ENCODE results near the gene EDEM2.
"Not testable (repeated sequence)": the region's sequence is repeated elsewhere in the genome, so short reads cannot be mapped to it uniquely, and the experiment has no call there.

The EDEM2 gene

DNA sequence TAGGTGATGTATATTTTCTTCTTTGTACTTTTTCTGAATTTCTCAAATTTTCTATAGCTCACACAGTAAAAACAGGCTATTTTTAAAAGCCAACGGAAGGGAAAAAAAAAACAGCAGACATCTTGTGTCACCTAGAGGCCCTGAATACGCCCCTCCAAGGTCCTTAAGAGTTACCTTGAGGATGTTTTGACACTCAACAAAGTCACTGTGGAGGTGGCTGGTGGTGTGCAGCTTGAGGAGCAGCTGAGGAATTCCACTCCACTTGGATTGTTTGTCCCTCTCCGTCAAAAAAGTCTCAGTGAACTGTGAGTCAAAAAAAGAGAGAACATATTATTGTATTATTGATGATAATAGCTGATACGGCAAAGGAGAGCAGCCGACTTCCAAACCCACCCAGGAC, 69.3 kb downstream of the EDEM2 start:
- no peak overlapping the region for H3K4me3 ChIP-seq (IDR thresholded peaks at IDR 0.05; ENCODE audit: insufficient read depth, low read depth, low read length)
- H2AFZ ChIP-seq (ENCODE audit: low read depth): no peak overlapping the region
- no peak overlapping the region for H3K9ac ChIP-seq
- TF ChIP-seq, protein P1, sequence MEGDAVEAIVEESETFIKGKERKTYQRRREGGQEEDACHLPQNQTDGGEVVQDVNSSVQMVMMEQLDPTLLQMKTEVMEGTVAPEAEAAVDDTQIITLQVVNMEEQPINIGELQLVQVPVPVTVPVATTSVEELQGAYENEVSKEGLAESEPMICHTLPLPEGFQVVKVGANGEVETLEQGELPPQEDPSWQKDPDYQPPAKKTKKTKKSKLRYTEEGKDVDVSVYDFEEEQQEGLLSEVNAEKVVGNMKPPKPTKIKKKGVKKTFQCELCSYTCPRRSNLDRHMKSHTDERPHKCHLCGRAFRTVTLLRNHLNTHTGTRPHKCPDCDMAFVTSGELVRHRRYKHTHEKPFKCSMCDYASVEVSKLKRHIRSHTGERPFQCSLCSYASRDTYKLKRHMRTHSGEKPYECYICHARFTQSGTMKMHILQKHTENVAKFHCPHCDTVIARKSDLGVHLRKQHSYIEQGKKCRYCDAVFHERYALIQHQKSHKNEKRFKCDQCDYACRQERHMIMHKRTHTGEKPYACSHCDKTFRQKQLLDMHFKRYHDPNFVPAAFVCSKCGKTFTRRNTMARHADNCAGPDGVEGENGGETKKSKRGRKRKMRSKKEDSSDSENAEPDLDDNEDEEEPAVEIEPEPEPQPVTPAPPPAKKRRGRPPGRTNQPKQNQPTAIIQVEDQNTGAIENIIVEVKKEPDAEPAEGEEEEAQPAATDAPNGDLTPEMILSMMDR (conservative IDR thresholded peaks at IDR 0.05; ENCODE audit: low read depth, low read length): no peak
- H3K4me1 ChIP-seq (ENCODE audit: low read depth, poor library complexity, severe bottlenecking): peaks cover 21% of the 10 kb centered on the region
- no peak overlapping the region for H3K27ac ChIP-seq
- H3K36me3 ChIP-seq (ENCODE audit: insufficient read depth): peaks cover 6% of the 10 kb centered on the region; the same call in 1 of the 2 replicates
- peaks cover 3% of the 10 kb centered on the region; the same call in 1 of the 2 replicates for H4K20me1 ChIP-seq (ENCODE audit: insufficient read depth)
- H3K79me2 ChIP-seq (ENCODE audit: insufficient read depth, low read depth): peaks cover 49% of the 10 kb centered on the region; the same call in 1 of the 2 replicates
- no peaks in the 10 kb centered on the region for H3K27me3 ChIP-seq (ENCODE audit: insufficient read depth, low read depth)
- H3K4me2 ChIP-seq: no peak overlapping the region

DNA sequence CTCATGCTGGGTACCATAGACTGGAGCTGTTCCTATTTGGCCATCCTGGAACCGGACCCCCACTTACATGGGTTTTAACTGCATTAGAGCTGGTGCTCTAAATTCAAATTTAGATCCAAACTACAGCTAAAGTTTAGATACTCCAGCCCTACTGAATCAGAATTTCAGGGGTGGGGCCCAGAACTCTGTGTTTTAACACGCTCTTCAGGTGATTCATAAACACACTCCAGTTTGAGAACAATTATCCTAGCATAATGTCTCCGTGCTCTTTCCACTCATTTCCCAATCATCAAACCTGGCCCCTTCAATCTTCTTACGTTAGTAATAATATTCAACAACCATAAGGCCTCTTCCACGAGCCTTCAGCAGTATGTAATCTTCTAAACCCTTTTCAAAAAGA, 69.8 kb downstream of the EDEM2 start:
- Histone ChIP-seq H3K9ac (no peak overlapping the region), H3K27ac (no peak overlapping the region), H3K4me1 (ENCODE audit: low read depth, poor library complexity, severe bottlenecking) (peaks cover 15% of the 10 kb centered on the region), H3K4me2 (no peak overlapping the region), H4K20me1 (ENCODE audit: insufficient read depth) (no peaks in the 10 kb centered on the region; the same call in 1 of the 2 replicates), H3K36me3 (ENCODE audit: insufficient read depth) (peaks cover 6% of the 10 kb centered on the region; the same call in 1 of the 2 replicates), H2AFZ (ENCODE audit: low read depth) (no peak overlapping the region), H3K27me3 (ENCODE audit: insufficient read depth, low read depth) (no peaks in the 10 kb centered on the region), H3K79me2 (ENCODE audit: insufficient read depth, low read depth) (peaks cover 46% of the 10 kb centered on the region; the same call in 1 of the 2 replicates), H3K4me3 (IDR thresholded peaks at IDR 0.05; ENCODE audit: insufficient read depth, low read depth, low read length) (no peak overlapping the region)
- TF ChIP-seq, protein P1 (conservative IDR thresholded peaks at IDR 0.05; ENCODE audit: low read depth, low read length): no peak

DNA sequence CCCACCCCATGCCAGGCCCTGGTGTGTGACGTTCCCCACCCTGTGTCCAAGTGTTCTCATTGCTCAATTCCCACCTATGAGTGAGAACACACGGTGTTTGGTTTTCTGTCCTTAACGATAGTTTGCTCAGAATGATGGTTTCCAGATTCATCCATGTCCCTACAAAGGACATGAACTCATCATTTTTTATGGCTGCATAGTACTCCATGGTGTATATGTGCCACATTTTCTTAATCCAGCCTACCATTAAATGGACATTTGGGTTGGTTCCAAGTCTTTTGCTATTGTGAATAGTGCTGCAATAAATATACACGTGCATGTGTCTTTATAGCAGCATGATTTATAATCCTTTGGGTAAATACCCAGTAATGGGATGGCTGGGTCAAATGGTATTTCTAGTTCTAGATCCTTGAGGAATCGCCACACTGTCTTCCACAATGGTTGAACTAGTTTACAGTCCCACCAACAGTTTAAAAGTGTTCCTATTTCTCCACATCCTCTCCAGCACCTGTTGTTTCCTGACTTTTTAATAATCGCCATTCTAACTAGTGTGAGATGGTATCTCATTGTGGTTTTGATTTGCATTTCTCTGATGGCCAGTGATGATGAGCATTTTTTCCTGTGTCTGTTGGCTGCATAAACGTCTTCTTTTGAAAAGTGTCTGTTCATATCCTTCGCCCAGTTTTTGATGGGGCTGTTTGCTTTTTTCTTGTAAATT, 75.5 kb downstream of the EDEM2 start:
- not testable (repeated sequence) for H3K4me1 ChIP-seq (ENCODE audit: low read depth, poor library complexity, severe bottlenecking); H3K4me2 ChIP-seq; H3K9ac ChIP-seq; H3K27ac ChIP-seq; H3K36me3 ChIP-seq (ENCODE audit: insufficient read depth); H3K27me3 ChIP-seq (ENCODE audit: insufficient read depth, low read depth); H3K4me3 ChIP-seq (IDR thresholded peaks at IDR 0.05; ENCODE audit: insufficient read depth, low read depth, low read length); H2AFZ ChIP-seq (ENCODE audit: low read depth); H4K20me1 ChIP-seq (ENCODE audit: insufficient read depth)
- peaks cover 19% of the 10 kb centered on the region; the same call in 1 of the 2 replicates for H3K79me2 ChIP-seq (ENCODE audit: insufficient read depth, low read depth)

DNA sequence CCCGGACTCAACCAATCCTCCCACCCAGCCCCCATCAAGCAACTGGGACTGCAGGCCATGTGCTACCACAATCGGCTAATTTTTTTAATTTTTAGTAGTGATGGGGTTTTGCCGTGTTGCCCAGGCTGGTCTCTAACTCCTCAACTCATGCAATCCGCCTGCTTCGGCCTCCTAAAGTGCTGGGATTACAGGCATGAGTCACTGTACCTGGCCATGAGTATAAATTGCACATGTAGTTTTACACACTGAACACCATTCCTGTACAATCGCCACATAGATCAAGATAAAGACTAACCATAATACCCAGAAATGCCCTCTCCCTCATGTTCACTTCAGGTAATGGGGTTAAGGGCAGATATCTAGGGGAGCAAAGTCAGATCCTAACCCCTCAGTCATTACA, 80.9 kb downstream of the EDEM2 start:
- no peaks in the 10 kb centered on the region; the same call in 1 of the 2 replicates for H3K36me3 ChIP-seq (ENCODE audit: insufficient read depth)
- peaks cover 9% of the 10 kb centered on the region for H3K4me1 ChIP-seq (ENCODE audit: low read depth, poor library complexity, severe bottlenecking)
- no peak overlapping the region for H3K9ac ChIP-seq
- no peak overlapping the region for H3K4me2 ChIP-seq
- no peaks in the 10 kb centered on the region for H3K27me3 ChIP-seq (ENCODE audit: insufficient read depth, low read depth)
- no peaks in the 10 kb centered on the region for H4K20me1 ChIP-seq (ENCODE audit: insufficient read depth)
- H3K4me3 ChIP-seq (IDR thresholded peaks at IDR 0.05; ENCODE audit: insufficient read depth, low read depth, low read length): no peak overlapping the region
- peaks cover 23% of the 10 kb centered on the region; the same call in 1 of the 2 replicates for H3K79me2 ChIP-seq (ENCODE audit: insufficient read depth, low read depth)
- no peak overlapping the region for H3K27ac ChIP-seq
- TF ChIP-seq, protein P1 (conservative IDR thresholded peaks at IDR 0.05; ENCODE audit: low read depth, low read length): no peak
- no peak overlapping the region for H2AFZ ChIP-seq (ENCODE audit: low read depth)
